Lower leg skin (tissue), 3 donors: ENCODE measurements around the gene UNC5C.

ENCODE experiments used
- POLR2A ChIP-seq, 2 donors: fragments of 450-650 bp; IDR thresholded peaks; one replicate each; pipeline ENCODE4 v1.6.1; 2016 to 2017; ENCODE audit warnings: antibody characterized with exemption in 2 of 2, mild to moderate bottlenecking in 1 of 2, moderate library complexity in 1 of 2
- TF ChIP-seq, protein P1 (sequence below), 3 donors: fragments of 450-650 bp; IDR thresholded peaks; one replicate each; pipeline ENCODE4 v1.5.1; 2016; ENCODE audit warnings: antibody characterized with exemption in 3 of 3, mild to moderate bottlenecking in 3 of 3, moderate library complexity in 2 of 3

DNA sequence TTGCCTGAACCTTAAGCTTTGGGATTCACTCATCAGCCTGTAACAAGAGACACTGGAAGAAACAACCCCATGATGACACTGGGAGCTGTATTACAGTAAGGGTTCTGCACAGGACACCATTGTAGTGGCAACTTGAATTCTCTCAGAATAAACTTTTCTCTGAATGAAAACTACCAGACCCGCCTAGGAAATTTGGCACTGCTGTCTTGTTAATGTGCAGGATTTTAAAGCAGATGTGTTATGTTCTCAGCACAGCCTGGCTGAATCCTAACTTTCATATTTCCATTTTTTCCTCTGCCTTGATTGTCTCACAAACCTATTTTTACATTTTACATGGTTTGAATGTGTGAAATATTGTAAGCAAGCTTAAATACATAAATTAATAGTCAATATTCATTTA is 253.6 kb downstream of the UNC5C start:
- TF ChIP-seq, protein P1, sequence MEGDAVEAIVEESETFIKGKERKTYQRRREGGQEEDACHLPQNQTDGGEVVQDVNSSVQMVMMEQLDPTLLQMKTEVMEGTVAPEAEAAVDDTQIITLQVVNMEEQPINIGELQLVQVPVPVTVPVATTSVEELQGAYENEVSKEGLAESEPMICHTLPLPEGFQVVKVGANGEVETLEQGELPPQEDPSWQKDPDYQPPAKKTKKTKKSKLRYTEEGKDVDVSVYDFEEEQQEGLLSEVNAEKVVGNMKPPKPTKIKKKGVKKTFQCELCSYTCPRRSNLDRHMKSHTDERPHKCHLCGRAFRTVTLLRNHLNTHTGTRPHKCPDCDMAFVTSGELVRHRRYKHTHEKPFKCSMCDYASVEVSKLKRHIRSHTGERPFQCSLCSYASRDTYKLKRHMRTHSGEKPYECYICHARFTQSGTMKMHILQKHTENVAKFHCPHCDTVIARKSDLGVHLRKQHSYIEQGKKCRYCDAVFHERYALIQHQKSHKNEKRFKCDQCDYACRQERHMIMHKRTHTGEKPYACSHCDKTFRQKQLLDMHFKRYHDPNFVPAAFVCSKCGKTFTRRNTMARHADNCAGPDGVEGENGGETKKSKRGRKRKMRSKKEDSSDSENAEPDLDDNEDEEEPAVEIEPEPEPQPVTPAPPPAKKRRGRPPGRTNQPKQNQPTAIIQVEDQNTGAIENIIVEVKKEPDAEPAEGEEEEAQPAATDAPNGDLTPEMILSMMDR (IDR thresholded peaks at IDR 0.05), result no peak
- no peak for TF ChIP-seq POLR2A (IDR thresholded peaks at IDR 0.05)
